Activated T-cell treated with anti-CD3 and anti-CD28 coated beads, Interleukin-2, amount 50 U/mL, for 4 hours (primary cell): ENCODE measurements around the gene CASKIN1. TPM values are rescaled to one million over a fixed set of nuclear protein-coding genes. Genes with fewer than 3 reads are reported as not detected.

ENCODE experiments used
- ATAC-seq, 2 donors: fragments of 200-7000 bp; cut with Tn5 transposase; one replicate each; pipeline ENCODE4 v1.10.0; 2021
- DNase-seq: peaks from one replicate; pipeline ENCODE4 v3.0.0-alpha.2; 2020
- H3K27me3 Mint-ChIP-seq: one replicate; pipeline ENCODE4 v1.8.0; 2021; ENCODE audit warnings: low read depth, mixed read lengths
- H3K36me3 Mint-ChIP-seq: one replicate; pipeline ENCODE4 v1.8.0; 2022; ENCODE audit warnings: mixed read lengths; ENCODE audit not compliant: insufficient read depth
- H3K4me1 Mint-ChIP-seq: one replicate; pipeline ENCODE4 v1.8.0; 2021; ENCODE audit warnings: low read depth, mixed read lengths
- H3K4me3 Mint-ChIP-seq: one replicate; pipeline ENCODE4 v1.8.0; 2021; ENCODE audit warnings: mild to moderate bottlenecking, moderate library complexity, mixed read lengths
- H3K9me3 Mint-ChIP-seq: one replicate; pipeline ENCODE4 v1.8.0; 2021; ENCODE audit warnings: mixed read lengths
- total RNA-seq, 3 donors: library from RNA; stranded (reverse); gene quantifications; one replicate each; pipeline ENCODE4 v1.2.1, GENCODE V29; 2021

The CASKIN1 gene
- total RNA-seq, 3 donors from 2014 or later: 0.14 to 1.5 (median 0.34) TPM

- H3K27me3 Mint-ChIP-seq: no peaks in the 10 kb centered on the region
- DNase-seq (no peak), ATAC-seq (no peak)
- peaks cover 4% of the 10 kb centered on the region for H3K36me3 Mint-ChIP-seq
- no peaks in the 10 kb centered on the region for H3K9me3 Mint-ChIP-seq
- no peaks in the 10 kb centered on the region for H3K4me1 Mint-ChIP-seq
- H3K4me3 Mint-ChIP-seq: no peak overlapping the region
These were observed 14.5 kb downstream of the CASKIN1 start for GRCh38 chr16:2181952-2182351.

DNA sequence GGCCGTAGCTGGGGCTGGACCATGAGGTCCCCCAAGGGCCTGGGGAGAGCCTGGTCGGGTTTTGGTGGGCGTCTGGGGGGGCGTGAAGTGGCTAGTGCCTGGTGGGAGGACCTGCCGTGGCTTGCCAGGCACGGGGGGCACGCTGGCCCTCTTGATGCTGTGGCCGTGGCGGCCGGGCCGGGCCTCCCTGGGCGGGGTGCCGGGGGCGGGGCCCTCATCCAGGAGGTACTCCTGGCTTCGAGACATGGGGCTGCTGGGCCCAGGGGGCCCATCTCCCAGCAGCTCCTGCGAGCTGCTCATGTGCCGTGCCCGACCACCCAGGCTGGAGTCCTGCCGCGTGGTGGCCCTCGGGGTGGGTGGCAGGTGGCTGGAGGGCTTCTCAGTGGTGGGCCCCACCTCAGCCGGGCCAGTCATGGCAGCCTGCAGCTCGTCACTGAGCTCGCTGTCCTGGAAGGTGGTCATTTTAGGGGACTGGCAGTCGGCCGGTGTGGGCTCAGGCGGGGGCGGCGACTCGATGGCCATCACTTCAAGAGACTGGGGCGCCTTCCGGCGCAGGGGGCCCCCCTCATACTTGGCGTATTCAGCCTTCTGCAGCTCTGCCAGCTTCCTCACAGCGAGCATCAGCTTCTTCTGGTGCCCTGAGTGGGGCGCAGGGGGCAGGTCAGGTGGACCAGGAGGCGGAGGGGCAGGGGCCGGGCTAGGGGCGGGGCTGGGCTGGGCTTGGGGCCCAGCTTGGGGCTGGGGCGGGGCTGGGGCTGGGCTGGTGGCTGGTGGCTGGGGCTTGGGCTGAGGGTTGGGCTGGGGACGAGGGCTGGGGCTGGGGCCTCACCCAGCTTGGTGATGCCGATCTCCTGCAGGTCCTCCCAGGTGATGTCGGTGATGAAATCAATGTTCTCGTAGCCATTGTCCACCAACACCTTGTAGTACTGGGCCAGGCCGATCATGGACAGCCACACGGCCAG is 15.2 kb downstream of the CASKIN1 start:
- Mint-ChIP-seq H3K36me3 (peaks cover 4% of the 10 kb centered on the region), H3K9me3 (no peaks in the 10 kb centered on the region), H3K4me3 (no peak overlapping the region), H3K27me3 (no peaks in the 10 kb centered on the region), H3K4me1 (no peaks in the 10 kb centered on the region)
- no peak for DNase-seq
- no peak for ATAC-seq

- no peak for ATAC-seq
- Mint-ChIP-seq H3K4me1 (no peaks in the 10 kb centered on the region), H3K27me3 (no peaks in the 10 kb centered on the region)
These were observed 15.9 kb downstream of the CASKIN1 start for GRCh38 chr16:2180461-2180860.

DNA sequence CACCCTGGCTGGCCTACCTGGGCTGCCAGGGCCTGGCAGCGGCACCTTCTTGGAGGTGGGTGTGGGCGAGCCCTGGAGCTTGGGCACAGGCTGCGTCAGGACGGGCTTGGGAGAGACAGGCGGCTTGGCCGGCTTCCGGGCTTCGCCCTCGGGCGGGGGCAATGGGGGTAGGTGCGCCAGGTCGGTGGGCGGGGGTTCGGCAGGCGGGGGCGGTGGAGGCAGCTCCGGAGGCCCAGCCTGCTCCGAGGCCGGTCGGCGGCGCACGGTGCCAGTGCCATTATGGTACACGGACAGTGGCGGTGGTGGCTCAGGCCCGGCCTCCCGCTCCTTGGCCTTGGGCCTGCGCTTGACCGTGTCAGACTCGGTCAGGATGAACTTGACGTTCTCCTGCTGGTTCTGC is 16.8 kb downstream of the CASKIN1 start:
- Mint-ChIP-seq H3K9me3 (no peaks in the 10 kb centered on the region), H3K27me3 (no peaks in the 10 kb centered on the region), H3K4me1 (no peaks in the 10 kb centered on the region), H3K4me3 (no peak overlapping the region), H3K36me3 (peaks cover 6% of the 10 kb centered on the region)
- DNase-seq (no peak), ATAC-seq (no peak)

More at GRCh38 chr16:2180461-2180860, 15.9 kb downstream of the CASKIN1 start:
- Mint-ChIP-seq H3K4me3 (no peak overlapping the region), H3K36me3 (peaks cover 6% of the 10 kb centered on the region), H3K9me3 (no peaks in the 10 kb centered on the region)
- no peak for DNase-seq

GRCh38 chr16:2179107-2179501 is 17.3 kb downstream of the CASKIN1 start:
- no peak for ATAC-seq
- peaks cover 6% of the 10 kb centered on the region for H3K36me3 Mint-ChIP-seq

DNA sequence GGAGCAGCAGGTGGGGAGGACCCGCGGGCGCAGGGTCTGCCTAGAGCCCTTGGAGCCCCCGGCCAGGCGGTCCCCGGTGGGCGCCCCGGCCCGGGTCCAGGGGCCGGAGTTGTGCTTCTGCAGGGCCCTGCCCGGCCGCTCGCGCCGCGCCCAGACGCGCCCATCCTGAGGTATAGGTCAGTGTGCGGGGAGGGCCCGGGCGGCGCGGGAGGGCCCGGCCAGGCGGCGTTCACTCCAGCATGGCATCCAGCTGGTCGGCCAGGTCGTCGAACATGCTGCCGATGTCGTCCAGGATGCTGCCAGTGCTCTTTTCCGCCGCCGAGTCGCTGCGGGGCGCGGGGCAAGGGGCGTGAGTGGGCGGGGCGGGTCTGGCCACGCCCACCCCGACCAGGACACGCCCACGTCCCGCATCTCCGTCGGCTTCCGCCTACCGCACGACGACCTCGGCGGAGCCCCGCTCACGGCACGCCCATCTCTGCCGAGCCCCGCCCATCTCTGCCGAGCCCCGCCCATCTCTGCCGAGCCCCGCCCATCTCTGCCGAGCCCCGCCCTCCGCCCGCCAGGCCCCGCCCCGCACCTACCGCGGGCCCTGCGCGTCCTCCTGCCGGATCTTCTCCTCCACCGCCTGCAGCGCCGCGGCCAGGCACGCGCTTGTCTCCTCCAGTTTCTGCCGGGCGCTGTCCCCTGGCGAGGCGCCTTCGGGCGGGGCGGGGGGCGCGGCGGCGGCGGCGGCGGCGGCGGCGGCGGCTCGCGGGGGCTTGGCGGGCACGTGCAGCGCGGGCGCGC is 17.9 kb downstream of the CASKIN1 start:
- no peak overlapping the region for H3K4me3 Mint-ChIP-seq
- no peaks in the 10 kb centered on the region for H3K4me1 Mint-ChIP-seq
- peaks cover 7% of the 10 kb centered on the region for H3K36me3 Mint-ChIP-seq
- no peaks in the 10 kb centered on the region for H3K27me3 Mint-ChIP-seq
- DNase-seq: no peak
- ATAC-seq: peak; percentile 75 to 83
- H3K9me3 Mint-ChIP-seq: no peaks in the 10 kb centered on the region

More at GRCh38 chr16:2179107-2179501, 17.3 kb downstream of the CASKIN1 start:
- Mint-ChIP-seq H3K4me3 (no peak overlapping the region), H3K4me1 (no peaks in the 10 kb centered on the region), H3K27me3 (no peaks in the 10 kb centered on the region), H3K9me3 (no peaks in the 10 kb centered on the region)
- DNase-seq: no peak

GRCh38 chr16:2177561-2177960 is 18.8 kb downstream of the CASKIN1 start:
- H3K27me3 Mint-ChIP-seq: no peaks in the 10 kb centered on the region
- peaks cover 10% of the 10 kb centered on the region for H3K36me3 Mint-ChIP-seq
- no peak overlapping the region for H3K4me3 Mint-ChIP-seq

GRCh38 chr16:2177101-2177500 is 19.3 kb downstream of the CASKIN1 start:
- H3K27me3 Mint-ChIP-seq: no peaks in the 10 kb centered on the region
- DNase-seq (no peak), ATAC-seq (no peak)
- H3K4me1 Mint-ChIP-seq: no peaks in the 10 kb centered on the region
- H3K36me3 Mint-ChIP-seq: peaks cover 10% of the 10 kb centered on the region
- no peak overlapping the region for H3K4me3 Mint-ChIP-seq
- no peaks in the 10 kb centered on the region for H3K9me3 Mint-ChIP-seq

More at GRCh38 chr16:2177561-2177960, 18.8 kb downstream of the CASKIN1 start:
- Mint-ChIP-seq H3K9me3 (no peaks in the 10 kb centered on the region), H3K4me1 (no peaks in the 10 kb centered on the region)
- ATAC-seq (no peak), DNase-seq (no peak)

DNA sequence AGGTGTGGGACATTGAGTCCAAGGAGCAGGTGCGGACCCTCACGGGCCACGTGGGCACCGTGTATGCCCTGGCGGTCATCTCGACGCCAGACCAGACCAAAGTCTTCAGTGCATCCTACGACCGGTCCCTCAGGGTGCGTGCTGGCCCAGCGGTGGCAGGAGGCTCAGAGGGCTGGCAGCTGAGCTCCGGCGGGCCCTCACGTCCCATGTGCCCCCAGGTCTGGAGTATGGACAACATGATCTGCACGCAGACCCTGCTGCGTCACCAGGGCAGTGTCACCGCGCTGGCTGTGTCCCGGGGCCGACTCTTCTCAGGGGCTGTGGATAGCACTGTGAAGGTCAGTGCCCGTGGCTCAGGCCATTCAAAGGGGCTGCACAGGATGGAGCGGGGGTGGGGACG is 20.4 kb downstream of the CASKIN1 start:
- DNase-seq (no peak), ATAC-seq (no peak)
- Mint-ChIP-seq H3K4me1 (no peaks in the 10 kb centered on the region), H3K36me3 (peaks cover 12% of the 10 kb centered on the region), H3K4me3 (no peak overlapping the region), H3K9me3 (no peaks in the 10 kb centered on the region), H3K27me3 (no peaks in the 10 kb centered on the region)

- Mint-ChIP-seq H3K36me3 (peaks cover 12% of the 10 kb centered on the region), H3K27me3 (no peaks in the 10 kb centered on the region), H3K9me3 (no peaks in the 10 kb centered on the region), H3K4me3 (no peak overlapping the region), H3K4me1 (no peaks in the 10 kb centered on the region)
- no peak for ATAC-seq
- DNase-seq: no peak
These were observed 21.0 kb downstream of the CASKIN1 start for GRCh38 chr16:2175454-2175853.

GRCh38 chr16:2174396-2175131 is 21.8 kb downstream of the CASKIN1 start:
- Mint-ChIP-seq H3K4me1 (no peaks in the 10 kb centered on the region), H3K9me3 (no peaks in the 10 kb centered on the region), H3K4me3 (no peak overlapping the region), H3K36me3 (peaks cover 12% of the 10 kb centered on the region), H3K27me3 (no peaks in the 10 kb centered on the region)
- no peak for DNase-seq
- no peak for ATAC-seq

- H3K9me3 Mint-ChIP-seq: no peaks in the 10 kb centered on the region
- H3K36me3 Mint-ChIP-seq: peaks cover 12% of the 10 kb centered on the region
- no peak overlapping the region for H3K4me3 Mint-ChIP-seq
- H3K27me3 Mint-ChIP-seq: no peaks in the 10 kb centered on the region
- ATAC-seq (no peak), DNase-seq (no peak)
- no peaks in the 10 kb centered on the region for H3K4me1 Mint-ChIP-seq
These were observed 22.5 kb downstream of the CASKIN1 start for GRCh38 chr16:2173916-2174315.

- DNase-seq: no peak
- no peaks in the 10 kb centered on the region for H3K4me1 Mint-ChIP-seq
- no peaks in the 10 kb centered on the region for H3K27me3 Mint-ChIP-seq
- peaks cover 12% of the 10 kb centered on the region for H3K36me3 Mint-ChIP-seq
- no peak for ATAC-seq
- no peak overlapping the region for H3K4me3 Mint-ChIP-seq
- H3K9me3 Mint-ChIP-seq: no peaks in the 10 kb centered on the region
These were observed 23.0 kb downstream of the CASKIN1 start for GRCh38 chr16:2173366-2173765.

DNA sequence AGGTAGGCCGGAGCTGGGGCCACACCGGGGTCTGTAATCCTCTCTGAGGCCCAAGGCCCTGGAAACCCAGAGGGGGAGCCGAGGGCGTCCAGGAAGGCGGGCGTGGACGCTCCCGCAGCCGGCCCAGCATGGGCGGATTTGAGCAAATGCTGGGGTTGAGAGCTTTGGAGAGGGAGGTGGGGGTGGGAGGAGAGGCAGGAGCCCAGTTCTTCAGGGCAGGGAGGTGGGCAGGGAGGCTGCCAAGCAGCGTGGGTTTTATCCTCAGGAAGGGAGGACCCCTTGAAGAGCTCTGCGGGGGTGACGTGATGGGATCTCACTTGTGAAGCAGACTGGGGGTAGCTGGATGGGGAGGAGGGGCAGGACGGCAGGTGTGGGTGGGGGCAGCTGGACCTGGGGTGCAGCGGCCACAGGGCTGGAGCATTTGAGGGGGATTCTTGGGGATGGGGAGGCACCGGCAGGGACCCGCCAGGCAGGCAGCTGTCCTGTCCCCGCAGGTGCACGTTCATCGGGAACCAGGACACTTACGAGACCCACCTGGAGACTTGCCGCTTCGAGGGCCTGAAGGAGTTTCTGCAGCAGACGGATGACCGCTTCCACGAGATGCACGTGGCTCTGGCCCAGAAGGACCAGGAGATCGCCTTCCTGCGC is 23.6 kb downstream of the CASKIN1 start:
- DNase-seq: no peak
- Mint-ChIP-seq H3K27me3 (no peaks in the 10 kb centered on the region), H3K4me1 (no peaks in the 10 kb centered on the region), H3K36me3 (peaks cover 14% of the 10 kb centered on the region), H3K9me3 (no peaks in the 10 kb centered on the region), H3K4me3 (no peak overlapping the region)
- ATAC-seq: no peak
